ENCODE measurements around the gene PSMD13.

GRCh38 chr11:232783-233565, 3.8 kb upstream of the PSMD13 start:
- TF ChIP-seq USF2 (IDR thresholded peaks at IDR 0.05; ENCODE audit: low read depth, low read length) (no peak), POLR2A (IDR thresholded peaks at IDR 0.05; ENCODE audit: low read depth, low read length) (no peak), CTCF (conservative IDR thresholded peaks at IDR 0.05; ENCODE audit: low read depth, low read length) (no peak), RFX5 (IDR thresholded peaks at IDR 0.05; ENCODE audit: low read depth, low read length) (no peak), MAFK (IDR thresholded peaks at IDR 0.05; ENCODE audit: low read depth, low read length) (no peak), RCOR1 (IDR thresholded peaks at IDR 0.05; ENCODE audit: insufficient replicate concordance, low read length) (no peak)
